Activated T-cell treated with anti-CD3 and anti-CD28 coated beads, Interleukin-2, amount 50 U/mL, for 72 hours (primary cell): Measurements from ENCODE around the gene SDK1. TPM values are rescaled to one million over a fixed set of nuclear protein-coding genes. Genes with fewer than 3 reads are reported as not detected.
A peak's percentile ranks its signal among the peaks of the same experiment; 100 is the strongest.

Experiments
- ATAC-seq, 2 donors: fragments of 150-1000 bp; cut with Tn5 transposase; replicated peaks in 1 of 2; 2 replicates each; pipeline ENCODE4 v1.10.0; 2021; ENCODE audit warnings: moderate library complexity in 2 of 2, mild to moderate bottlenecking in 1 of 2
- DNase-seq, 2 donors: peaks; one replicate each; pipeline ENCODE4 v3.0.0; 2021 to 2022; ENCODE audit warnings: mixed read lengths in 1 of 2
- H3K27ac Mint-ChIP-seq: one replicate; pipeline ENCODE4 v1.8.0; 2022; ENCODE audit warnings: mild to moderate bottlenecking, moderate library complexity, mixed read lengths
- H3K27me3 Mint-ChIP-seq: one replicate; pipeline ENCODE4 v1.8.0; 2022; ENCODE audit warnings: low read depth, mixed read lengths
- H3K36me3 Mint-ChIP-seq, 2 donors: one replicate each; pipeline ENCODE4 v1.8.0; 2022; ENCODE audit warnings: mixed read lengths in 2 of 2, mild to moderate bottlenecking in 1 of 2; ENCODE audit not compliant: insufficient read depth in 2 of 2
- H3K4me1 Mint-ChIP-seq: one replicate; pipeline ENCODE4 v1.8.0; 2022; ENCODE audit warnings: low read depth, mixed read lengths
- H3K4me3 Mint-ChIP-seq, 2 donors: one replicate each; pipeline ENCODE4 v1.8.0; 2022; ENCODE audit warnings: mild to moderate bottlenecking in 2 of 2, mixed read lengths in 2 of 2, moderate library complexity in 2 of 2
- H3K9me3 Mint-ChIP-seq, 2 donors: one replicate each; pipeline ENCODE4 v1.8.0; 2022; ENCODE audit warnings: mixed read lengths in 2 of 2
- total RNA-seq, 2 donors: library from RNA; stranded (reverse); gene quantifications; one replicate each; pipeline ENCODE4 v1.2.3, GENCODE V29; 2022

Gene SDK1
- total RNA-seq, 2 donors from 2014 or later, result 6.1 to 6.3 TPM

DNA sequence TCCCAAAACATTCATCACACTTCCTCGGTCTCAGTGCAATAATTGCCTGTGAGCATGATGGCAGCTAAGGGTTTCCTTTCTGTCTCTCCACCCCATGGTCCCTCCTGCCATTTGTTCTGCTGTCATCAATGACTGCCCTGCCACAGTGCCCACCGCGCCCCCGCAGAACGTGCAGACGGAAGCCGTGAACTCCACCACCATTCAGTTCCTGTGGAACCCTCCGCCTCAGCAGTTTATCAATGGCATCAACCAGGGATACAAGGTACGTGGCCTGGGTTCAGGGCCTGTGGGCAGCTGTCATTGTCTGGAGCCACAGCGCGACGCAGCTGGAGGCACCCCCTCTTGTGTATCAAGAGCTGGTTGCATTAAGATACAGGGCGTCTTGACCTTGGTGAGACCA is 748.1 kb downstream of the SDK1 start:
- no peaks in the 10 kb centered on the region for H3K9me3 Mint-ChIP-seq
- H3K27ac Mint-ChIP-seq, result no peak overlapping the region
- H3K4me1 Mint-ChIP-seq, result no peaks in the 10 kb centered on the region
- no peak overlapping the region for H3K4me3 Mint-ChIP-seq
- H3K27me3 Mint-ChIP-seq, result no peaks in the 10 kb centered on the region
- no peak for ATAC-seq
- DNase-seq, result no peak
- no peaks in the 10 kb centered on the region for H3K36me3 Mint-ChIP-seq

DNA sequence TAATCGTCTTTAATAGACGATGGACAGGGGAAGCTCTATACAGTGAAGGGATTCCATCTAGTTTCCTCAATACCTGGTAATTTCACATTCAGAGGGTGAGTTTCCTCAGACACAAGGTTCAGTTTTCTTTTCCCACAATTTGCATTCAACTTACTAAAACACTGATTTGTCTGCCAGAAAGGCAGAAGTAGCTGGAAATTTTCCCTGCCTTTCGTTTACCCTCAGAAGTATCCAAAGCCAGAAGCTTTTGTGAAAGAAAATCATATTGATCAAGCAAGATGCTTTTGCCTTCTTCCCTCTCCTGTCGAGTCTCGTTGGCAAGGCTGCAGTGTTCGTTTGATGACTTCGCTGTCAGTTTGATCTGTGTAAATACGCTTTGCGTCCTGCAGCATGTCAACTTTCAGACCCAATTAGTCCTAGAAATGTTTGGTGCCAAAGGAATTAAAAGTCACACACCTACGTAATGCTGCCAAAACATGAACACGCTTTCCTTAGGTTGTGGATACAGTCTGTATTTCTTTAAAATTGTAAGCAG is 749.1 kb downstream of the SDK1 start:
- H3K4me1 Mint-ChIP-seq, result no peaks in the 10 kb centered on the region
- H3K27ac Mint-ChIP-seq, result no peak overlapping the region
- no peak for DNase-seq
- ATAC-seq, result no peak
- no peaks in the 10 kb centered on the region for H3K9me3 Mint-ChIP-seq
- no peak overlapping the region for H3K4me3 Mint-ChIP-seq
- no peaks in the 10 kb centered on the region for H3K27me3 Mint-ChIP-seq
- H3K36me3 Mint-ChIP-seq, result no peaks in the 10 kb centered on the region

- Mint-ChIP-seq H3K27ac (no peak overlapping the region), H3K27me3 (no peaks in the 10 kb centered on the region), H3K4me1 (no peaks in the 10 kb centered on the region), H3K36me3 (no peaks in the 10 kb centered on the region), H3K9me3 (peaks cover 0 to 2% of the 10 kb centered on the region in 2 donors), H3K4me3 (no peak overlapping the region)
- ATAC-seq (no peak), DNase-seq (no peak)
These were observed 750.6 kb downstream of the SDK1 start for GRCh38 chr7:4051696-4052095.

DNA sequence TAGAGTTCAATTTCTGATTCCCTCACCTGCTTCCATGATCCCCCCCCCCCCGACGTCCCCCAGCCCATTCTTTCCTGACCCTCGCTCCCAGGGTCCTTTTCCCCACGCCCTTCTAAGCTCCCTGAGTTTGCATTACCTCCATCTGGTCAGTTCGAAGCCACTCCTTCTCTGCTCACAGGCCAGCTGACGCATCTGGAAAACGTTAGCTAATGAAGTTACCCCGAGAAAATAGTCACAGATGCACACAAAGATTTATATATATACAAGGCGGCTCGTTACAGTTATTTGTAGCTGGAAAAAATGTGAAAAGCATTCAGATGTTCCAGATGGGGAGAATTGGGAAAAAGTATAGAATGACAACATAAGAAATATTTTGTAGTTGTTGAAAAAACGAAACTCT is 751.1 kb downstream of the SDK1 start:
- Mint-ChIP-seq H3K4me1 (no peaks in the 10 kb centered on the region), H3K27me3 (no peaks in the 10 kb centered on the region), H3K9me3 (peaks cover 0 to 2% of the 10 kb centered on the region in 2 donors), H3K27ac (no peak overlapping the region), H3K36me3 (no peaks in the 10 kb centered on the region), H3K4me3 (no peak overlapping the region)
- ATAC-seq (no peak), DNase-seq (no peak)

- no peak overlapping the region for H3K27ac Mint-ChIP-seq
- no peak overlapping the region for H3K4me3 Mint-ChIP-seq
- H3K36me3 Mint-ChIP-seq, result peaks cover 0 to 2% of the 10 kb centered on the region in 2 donors
- no peaks in the 10 kb centered on the region for H3K4me1 Mint-ChIP-seq
- H3K27me3 Mint-ChIP-seq, result no peaks in the 10 kb centered on the region
- DNase-seq, result no peak
- H3K9me3 Mint-ChIP-seq, result peaks cover 4 to 9% of the 10 kb centered on the region in 2 donors
- no peak for ATAC-seq
These were observed 753.1 kb downstream of the SDK1 start for GRCh38 chr7:4054158-4054557.

GRCh38 chr7:4056552-4057288 is 755.7 kb downstream of the SDK1 start:
- H3K4me3 Mint-ChIP-seq, result no peak overlapping the region
- peaks cover 5 to 13% of the 10 kb centered on the region in 2 donors for H3K9me3 Mint-ChIP-seq
- peaks cover 0 to 2% of the 10 kb centered on the region in 2 donors for H3K36me3 Mint-ChIP-seq
- H3K27ac Mint-ChIP-seq, result no peak overlapping the region
- no peaks in the 10 kb centered on the region for H3K4me1 Mint-ChIP-seq
- ATAC-seq, result no peak
- no peak for DNase-seq
- H3K27me3 Mint-ChIP-seq, result no peaks in the 10 kb centered on the region

DNA sequence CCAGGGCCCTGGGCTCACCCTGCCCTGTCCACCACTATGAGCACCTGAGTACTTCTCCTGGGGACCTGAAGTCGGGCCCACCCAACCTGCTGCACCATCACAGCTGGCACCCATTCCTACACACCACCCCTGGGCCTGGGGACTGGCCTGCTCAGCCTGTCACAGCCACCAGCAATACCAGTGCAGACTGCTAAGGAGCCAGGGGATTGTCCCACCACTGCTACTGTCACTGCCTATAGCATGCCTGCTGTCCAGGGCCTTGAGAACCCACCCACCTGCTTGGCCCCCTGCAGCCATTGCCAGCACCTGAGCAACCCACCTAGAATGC is 756.2 kb downstream of the SDK1 start:
- no peaks in the 10 kb centered on the region for H3K27me3 Mint-ChIP-seq
- peaks cover 5 to 13% of the 10 kb centered on the region in 2 donors for H3K9me3 Mint-ChIP-seq
- DNase-seq, result no peak
- peaks cover 0 to 2% of the 10 kb centered on the region in 2 donors for H3K36me3 Mint-ChIP-seq
- no peak overlapping the region for H3K27ac Mint-ChIP-seq
- no peak overlapping the region for H3K4me3 Mint-ChIP-seq
- H3K4me1 Mint-ChIP-seq, result no peaks in the 10 kb centered on the region
- ATAC-seq, result no peak

GRCh38 chr7:4058158-4058557 is 757.1 kb downstream of the SDK1 start:
- peaks cover 0 to 2% of the 10 kb centered on the region in 2 donors for H3K36me3 Mint-ChIP-seq
- ATAC-seq (no peak), DNase-seq (no peak)
- H3K27ac Mint-ChIP-seq, result no peak overlapping the region
- H3K4me3 Mint-ChIP-seq, result no peak overlapping the region
- no peaks in the 10 kb centered on the region for H3K27me3 Mint-ChIP-seq
- peaks cover 5 to 13% of the 10 kb centered on the region in 2 donors for H3K9me3 Mint-ChIP-seq
- no peaks in the 10 kb centered on the region for H3K4me1 Mint-ChIP-seq

GRCh38 chr7:4065190-4065589 is 764.1 kb downstream of the SDK1 start:
- no peak for ATAC-seq
- DNase-seq, result no peak
- H3K9me3 Mint-ChIP-seq, result peaks cover 0 to 1% of the 10 kb centered on the region in 2 donors
- H3K36me3 Mint-ChIP-seq, result no peaks in the 10 kb centered on the region
- no peak overlapping the region for H3K27ac Mint-ChIP-seq
- H3K4me1 Mint-ChIP-seq, result peaks cover 7% of the 10 kb centered on the region
- H3K27me3 Mint-ChIP-seq, result no peaks in the 10 kb centered on the region
- peak overlapping the region in 1 of 2 donors; percentile 68 for H3K4me3 Mint-ChIP-seq

GRCh38 chr7:4066206-4066605 is 765.2 kb downstream of the SDK1 start:
- Mint-ChIP-seq H3K36me3 (no peaks in the 10 kb centered on the region), H3K4me3 (no peak overlapping the region), H3K27me3 (no peaks in the 10 kb centered on the region), H3K27ac (no peak overlapping the region), H3K9me3 (no peaks in the 10 kb centered on the region), H3K4me1 (peaks cover 7% of the 10 kb centered on the region)
- ATAC-seq (no peak), DNase-seq (no peak)

- Mint-ChIP-seq H3K4me1 (peaks cover 7% of the 10 kb centered on the region), H3K27me3 (no peaks in the 10 kb centered on the region), H3K27ac (no peak overlapping the region), H3K36me3 (no peaks in the 10 kb centered on the region), H3K9me3 (no peaks in the 10 kb centered on the region), H3K4me3 (no peak overlapping the region)
- ATAC-seq, result no peak
- DNase-seq, result no peak
These were observed 765.8 kb downstream of the SDK1 start for GRCh38 chr7:4066626-4067475.

GRCh38 chr7:4067476-4067760 is 766.4 kb downstream of the SDK1 start:
- no peak for DNase-seq
- ATAC-seq, result no peak
- no peaks in the 10 kb centered on the region for H3K27me3 Mint-ChIP-seq
- no peaks in the 10 kb centered on the region for H3K36me3 Mint-ChIP-seq
- no peak overlapping the region for H3K4me3 Mint-ChIP-seq
- no peak overlapping the region for H3K27ac Mint-ChIP-seq
- no peaks in the 10 kb centered on the region for H3K9me3 Mint-ChIP-seq
- peaks cover 7% of the 10 kb centered on the region for H3K4me1 Mint-ChIP-seq

DNA sequence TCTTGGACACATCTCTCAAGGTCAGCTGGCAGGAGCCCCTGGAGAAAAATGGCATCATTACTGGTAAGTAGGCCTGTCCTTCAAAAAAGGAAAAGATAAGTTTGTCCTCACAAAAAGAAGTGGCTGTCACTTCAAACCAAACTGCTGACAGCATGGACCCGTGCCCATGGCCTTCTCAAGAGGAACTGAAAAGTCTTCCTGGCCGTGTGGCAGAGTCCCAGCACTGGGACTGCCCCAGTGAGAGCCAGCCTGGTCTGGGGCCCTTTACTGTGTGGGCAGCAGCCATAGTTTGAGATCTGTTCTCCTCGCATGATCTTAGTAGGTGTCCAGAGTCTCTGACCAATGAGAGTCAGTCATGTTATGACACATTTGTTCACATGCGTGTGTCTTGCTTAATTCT is 766.8 kb downstream of the SDK1 start:
- peaks cover 7% of the 10 kb centered on the region for H3K4me1 Mint-ChIP-seq
- no peak for ATAC-seq
- no peaks in the 10 kb centered on the region for H3K36me3 Mint-ChIP-seq
- no peaks in the 10 kb centered on the region for H3K27me3 Mint-ChIP-seq
- no peaks in the 10 kb centered on the region for H3K9me3 Mint-ChIP-seq
- no peak overlapping the region for H3K4me3 Mint-ChIP-seq
- no peak overlapping the region for H3K27ac Mint-ChIP-seq
- no peak for DNase-seq
